Suprapubic skin (tissue), 4 donors: ENCODE measurements around the gene ATF5. TPM values are rescaled to one million over a fixed set of nuclear protein-coding genes. Genes with fewer than 3 reads are reported as not detected.

Experiments used
- DNase-seq, 2 donors: peaks; one replicate each; pipeline ENCODE4 v3.0.0-alpha.2; 2019; ENCODE audit warnings: low spot score in 2 of 2
- H3K27ac ChIP-seq: fragments of 200-600 bp; sonication (generic); one replicate; pipeline ENCODE4 v1.5.1; 2019
- H3K27me3 ChIP-seq: fragments of 200-600 bp; sonication (generic); one replicate; pipeline ENCODE4 v1.5.1; 2019
- H3K36me3 ChIP-seq: fragments of 200-600 bp; sonication (generic); one replicate; pipeline ENCODE4 v1.5.1; 2019
- H3K4me1 ChIP-seq: fragments of 200-600 bp; sonication (generic); one replicate; pipeline ENCODE4 v1.5.1; 2019
- H3K4me3 ChIP-seq: fragments of 200-600 bp; sonication (generic); one replicate; pipeline ENCODE4 v1.5.1; 2019; ENCODE audit warnings: mild to moderate bottlenecking
- H3K9me3 ChIP-seq: fragments of 200-600 bp; sonication (generic); one replicate; pipeline ENCODE4 v1.5.1; 2019
- EP300 ChIP-seq: sonication (generic); formaldehyde crosslinking; IDR thresholded peaks from one replicate; pipeline ENCODE4 v1.6.1; 2017; ENCODE audit warnings: antibody characterized with exemption
- POLR2A ChIP-seq, 2 donors: fragments of 450-650 bp; IDR thresholded peaks; one replicate each; pipeline ENCODE4 v1.6.1; 2017; ENCODE audit warnings: antibody characterized with exemption in 2 of 2, mild to moderate bottlenecking in 2 of 2, moderate library complexity in 2 of 2
- POLR2AphosphoS5 ChIP-seq, 3 donors: sonication (generic); formaldehyde crosslinking; IDR thresholded peaks; one replicate each; pipeline ENCODE4 v1.6.1; 2017; ENCODE audit warnings: antibody characterized with exemption in 3 of 3
- WGBS: methylation state at CpG from one replicate; pipeline ENCODE4 v1.1.5; 2018; 5-methylcytosine and 5-hydroxymethylcytosine counted together
- total RNA-seq, 4 donors: library from RNA; depleted of rRNA; stranded (reverse); fragments of >200 nt; gene quantifications; one replicate each; pipeline ENCODE4 v1.1.0, GENCODE V29; 2016
- TF ChIP-seq, protein P1 (sequence below), 2 donors: fragments of 200-600 bp in 1 of 2; fragments of 450-650 bp in 1 of 2; sonication (generic) in 1 of 2; IDR thresholded peaks; one replicate each; pipeline ENCODE4 v1.5.1; 2016 to 2019; ENCODE audit warnings: antibody characterized with exemption in 2 of 2, mild to moderate bottlenecking in 1 of 2, moderate library complexity in 1 of 2

The ATF5 gene
- total RNA-seq, 4 donors from 2014 or later: 4.5 to 9.1 (median 6.7) TPM

- WGBS: 80% methylated on average over 12 of the region's 17 CpGs
- H3K4me3 ChIP-seq: no peak overlapping the region
- no peak for DNase-seq
- H3K36me3 ChIP-seq: no peaks in the 10 kb centered on the region
- TF ChIP-seq EP300 (no peak), POLR2A (IDR thresholded peaks at IDR 0.05) (no peak), POLR2AphosphoS5 (IDR thresholded peaks at IDR 0.05) (no peak)
- TF ChIP-seq, protein P1, sequence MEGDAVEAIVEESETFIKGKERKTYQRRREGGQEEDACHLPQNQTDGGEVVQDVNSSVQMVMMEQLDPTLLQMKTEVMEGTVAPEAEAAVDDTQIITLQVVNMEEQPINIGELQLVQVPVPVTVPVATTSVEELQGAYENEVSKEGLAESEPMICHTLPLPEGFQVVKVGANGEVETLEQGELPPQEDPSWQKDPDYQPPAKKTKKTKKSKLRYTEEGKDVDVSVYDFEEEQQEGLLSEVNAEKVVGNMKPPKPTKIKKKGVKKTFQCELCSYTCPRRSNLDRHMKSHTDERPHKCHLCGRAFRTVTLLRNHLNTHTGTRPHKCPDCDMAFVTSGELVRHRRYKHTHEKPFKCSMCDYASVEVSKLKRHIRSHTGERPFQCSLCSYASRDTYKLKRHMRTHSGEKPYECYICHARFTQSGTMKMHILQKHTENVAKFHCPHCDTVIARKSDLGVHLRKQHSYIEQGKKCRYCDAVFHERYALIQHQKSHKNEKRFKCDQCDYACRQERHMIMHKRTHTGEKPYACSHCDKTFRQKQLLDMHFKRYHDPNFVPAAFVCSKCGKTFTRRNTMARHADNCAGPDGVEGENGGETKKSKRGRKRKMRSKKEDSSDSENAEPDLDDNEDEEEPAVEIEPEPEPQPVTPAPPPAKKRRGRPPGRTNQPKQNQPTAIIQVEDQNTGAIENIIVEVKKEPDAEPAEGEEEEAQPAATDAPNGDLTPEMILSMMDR (IDR thresholded peaks at IDR 0.05): no peak
- H3K27me3 ChIP-seq: no peaks in the 10 kb centered on the region
- no peak overlapping the region for H3K27ac ChIP-seq
- peaks cover 30% of the 10 kb centered on the region for H3K4me1 ChIP-seq
- no peaks in the 10 kb centered on the region for H3K9me3 ChIP-seq
Measured at GRCh38 chr19:49894879-49895565, 34.0 kb upstream of the ATF5 start.

GRCh38 chr19:49895566-49896297 is 33.3 kb upstream of the ATF5 start:
- Histone ChIP-seq H3K4me3 (no peak overlapping the region), H3K36me3 (no peaks in the 10 kb centered on the region), H3K9me3 (no peaks in the 10 kb centered on the region), H3K4me1 (peaks cover 23% of the 10 kb centered on the region), H3K27ac (no peak overlapping the region), H3K27me3 (no peaks in the 10 kb centered on the region)
- WGBS: 62% methylated on average over 7 of the region's 17 CpGs
- no peak for DNase-seq
- no peak for TF ChIP-seq POLR2A (IDR thresholded peaks at IDR 0.05)
- TF ChIP-seq POLR2AphosphoS5 (IDR thresholded peaks at IDR 0.05): no peak
- no peak for TF ChIP-seq EP300
- TF ChIP-seq, protein P1 (IDR thresholded peaks at IDR 0.05): no peak

GRCh38 chr19:49896863-49897621 is 32.0 kb upstream of the ATF5 start, which contains the start of gene IL4I1:
Gene IL4I1 (minus strand): TSS chr19:49896887. CDS start chr19:49896160, 727 bp downstream.
- H3K4me1 ChIP-seq: peaks cover 19% of the 10 kb centered on the region
- DNase-seq: no peak
- no peaks in the 10 kb centered on the region for H3K9me3 ChIP-seq
- no peaks in the 10 kb centered on the region for H3K36me3 ChIP-seq
- peak within 1 kb of the TSS; percentile 5 for H3K4me3 ChIP-seq
- H3K27ac ChIP-seq: peak within 1 kb of the TSS; percentile 51
- no peak for TF ChIP-seq EP300
- TF ChIP-seq, protein P1 (IDR thresholded peaks at IDR 0.05): no peak
- no peak for TF ChIP-seq POLR2AphosphoS5 (IDR thresholded peaks at IDR 0.05)
- no peak for TF ChIP-seq POLR2A (IDR thresholded peaks at IDR 0.05)
- WGBS: 19% methylated on average over 19 of the region's 20 CpGs
- no peaks in the 10 kb centered on the region for H3K27me3 ChIP-seq

DNA sequence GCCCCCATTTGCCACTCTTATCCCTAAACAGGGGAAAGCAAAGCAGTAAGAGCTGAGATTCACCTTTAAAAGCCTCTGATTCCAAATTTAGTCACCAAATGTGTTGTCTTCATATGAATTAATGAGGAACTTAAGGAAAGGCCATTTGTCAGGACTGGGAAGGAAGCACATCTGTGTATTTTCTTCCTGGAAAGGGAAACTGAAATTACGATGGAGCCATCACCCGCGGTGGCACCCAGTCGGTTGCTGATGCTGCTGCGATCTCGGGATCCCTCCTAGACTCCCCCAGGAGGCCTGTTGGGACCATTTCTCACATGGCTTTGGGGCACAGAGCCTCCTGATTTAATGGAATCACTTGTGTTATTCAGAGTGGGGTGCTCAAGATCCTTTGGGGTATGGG is 24.9 kb upstream of the ATF5 start:
- WGBS: 70% methylated on average over 6 of the region's 6 CpGs
- Histone ChIP-seq H3K27me3 (no peaks in the 10 kb centered on the region), H3K9me3 (no peaks in the 10 kb centered on the region), H3K27ac (no peak overlapping the region), H3K36me3 (peaks cover 27% of the 10 kb centered on the region), H3K4me1 (no peaks in the 10 kb centered on the region), H3K4me3 (no peak overlapping the region)
- TF ChIP-seq POLR2AphosphoS5 (IDR thresholded peaks at IDR 0.05) (no peak), EP300 (no peak), POLR2A (IDR thresholded peaks at IDR 0.05) (no peak)
- TF ChIP-seq, protein P1 (IDR thresholded peaks at IDR 0.05): no peak
- no peak for DNase-seq
